HG02678 (cell line): Measurements from ENCODE around the gene NFATC3.

ENCODE experiments used
- ATAC-seq: cut with Tn5 transposase; IDR thresholded peaks from one replicate; pipeline ENCODE4 v1.9.1; 2021; ENCODE audit warnings: mild to moderate bottlenecking, moderate library complexity; ENCODE audit not compliant: unreplicated experiment

NFATC3 gene

GRCh38 chr16:68183046-68183445, 97.9 kb downstream of the NFATC3 start:
- no peak for ATAC-seq

GRCh38 chr16:68186877-68187276, 101.7 kb downstream of the NFATC3 start:
- ATAC-seq, result no peak

GRCh38 chr16:68187505-68187904, 102.3 kb downstream of the NFATC3 start:
- no peak for ATAC-seq

GRCh38 chr16:68188170-68188569, 103.0 kb downstream of the NFATC3 start:
- ATAC-seq, result no peak

GRCh38 chr16:68190081-68190480, 104.9 kb downstream of the NFATC3 start:
- ATAC-seq, result no peak

GRCh38 chr16:68190736-68191510, 105.8 kb downstream of the NFATC3 start:
- no peak for ATAC-seq

- no peak for ATAC-seq
These were observed 109.1 kb downstream of the NFATC3 start for GRCh38 chr16:68194251-68194650.

GRCh38 chr16:68197250-68197649, 112.1 kb downstream of the NFATC3 start:
- ATAC-seq, result no peak

- ATAC-seq, result no peak
These were observed 115.1 kb downstream of the NFATC3 start for GRCh38 chr16:68200088-68200783.

- no peak for ATAC-seq
These were observed 116.9 kb downstream of the NFATC3 start for GRCh38 chr16:68202091-68202519.

GRCh38 chr16:68206245-68206644, 121.1 kb downstream of the NFATC3 start:
- no peak for ATAC-seq

- no peak for ATAC-seq
These were observed 129.6 kb downstream of the NFATC3 start for GRCh38 chr16:68214726-68215125.

- no peak for ATAC-seq
These were observed 130.1 kb downstream of the NFATC3 start for GRCh38 chr16:68215302-68215701.

- ATAC-seq, result no peak
These were observed 131.1 kb downstream of the NFATC3 start for GRCh38 chr16:68216240-68216639.

GRCh38 chr16:68217506-68217905, 132.3 kb downstream of the NFATC3 start:
- ATAC-seq, result no peak

GRCh38 chr16:68219725-68220351, 134.7 kb downstream of the NFATC3 start:
- no peak for ATAC-seq

GRCh38 chr16:68223072-68223471, 137.9 kb downstream of the NFATC3 start:
- no peak for ATAC-seq

- ATAC-seq, result no peak
These were observed 140.9 kb downstream of the NFATC3 start for GRCh38 chr16:68226116-68226515.

GRCh38 chr16:68227183-68227793, 142.1 kb downstream of the NFATC3 start:
- no peak for ATAC-seq

- no peak for ATAC-seq
These were observed 142.8 kb downstream of the NFATC3 start for GRCh38 chr16:68227850-68228553.

- no peak for ATAC-seq
These were observed 143.5 kb downstream of the NFATC3 start for GRCh38 chr16:68228652-68229051.
